GM18873 (cell line): ENCODE data around the gene CLECL1.

ENCODE experiments used
- ATAC-seq: cut with Tn5 transposase; IDR thresholded peaks from one replicate; pipeline ENCODE4 v1.9.1; 2021; ENCODE audit warnings: mild to moderate bottlenecking, moderate library complexity, moderate number of reproducible peaks; ENCODE audit not compliant: unreplicated experiment, low FRiP score

The CLECL1 gene

GRCh38 chr12:9732921-9733461 lies at the start of gene CLECL1:
TSS of gene CLECL1 (minus strand) at chr12:9733097.
- ATAC-seq: peak; percentile 28

GRCh38 chr12:9781360-9781759 lies 48.5 kb upstream of the CLECL1 start:
- ATAC-seq: no peak

- no peak for ATAC-seq
Measured at GRCh38 chr12:9779209-9779608, 46.3 kb upstream of the CLECL1 start.

- ATAC-seq: no peak
Measured at GRCh38 chr12:9776781-9777180, 43.9 kb upstream of the CLECL1 start.

- ATAC-seq: no peak
Measured at GRCh38 chr12:9773216-9773877, 40.5 kb upstream of the CLECL1 start.

- ATAC-seq: no peak
Measured at GRCh38 chr12:9763025-9763424, 30.1 kb upstream of the CLECL1 start.

GRCh38 chr12:9762369-9762768 lies 29.5 kb upstream of the CLECL1 start:
- ATAC-seq: no peak

GRCh38 chr12:9761419-9761781 lies 28.5 kb upstream of the CLECL1 start:
- ATAC-seq: no peak

GRCh38 chr12:9760699-9761418 lies 28.0 kb upstream of the CLECL1 start, which contains the start of gene CD69:
TSS of gene CD69 (minus strand) at chr12:9760901. CDS start at chr12:9760820, 81 bp downstream.
- peak; percentile 31 for ATAC-seq

- no peak for ATAC-seq
Measured at GRCh38 chr12:9760120-9760519, 27.2 kb upstream of the CLECL1 start.

- ATAC-seq: no peak
Measured at GRCh38 chr12:9759694-9760093, 26.8 kb upstream of the CLECL1 start.

- ATAC-seq: no peak
Measured at GRCh38 chr12:9758119-9758518, 25.2 kb upstream of the CLECL1 start.

- no peak for ATAC-seq
Measured at GRCh38 chr12:9757433-9758025, 24.6 kb upstream of the CLECL1 start.

GRCh38 chr12:9756706-9757105 lies 23.8 kb upstream of the CLECL1 start:
- ATAC-seq: no peak

- ATAC-seq: no peak
Measured at GRCh38 chr12:9756170-9756569, 23.3 kb upstream of the CLECL1 start.

- no peak for ATAC-seq
Measured at GRCh38 chr12:9755567-9755966, 22.7 kb upstream of the CLECL1 start.

- no peak for ATAC-seq
Measured at GRCh38 chr12:9755035-9755434, 22.1 kb upstream of the CLECL1 start.

- no peak for ATAC-seq
Measured at GRCh38 chr12:9754099-9754927, 21.4 kb upstream of the CLECL1 start.

GRCh38 chr12:9753498-9753897 lies 20.6 kb upstream of the CLECL1 start:
- no peak for ATAC-seq

GRCh38 chr12:9753073-9753472 lies 20.2 kb upstream of the CLECL1 start:
- ATAC-seq: no peak
